ENCODE measurements around the gene LIME1.
A peak's percentile ranks its signal among the peaks of the same experiment; 100 is the strongest.
"Not testable (repeated sequence)": the region's sequence is repeated elsewhere in the genome, so short reads cannot be mapped to it uniquely, and the experiment has no call there.

Gene LIME1

DNA sequence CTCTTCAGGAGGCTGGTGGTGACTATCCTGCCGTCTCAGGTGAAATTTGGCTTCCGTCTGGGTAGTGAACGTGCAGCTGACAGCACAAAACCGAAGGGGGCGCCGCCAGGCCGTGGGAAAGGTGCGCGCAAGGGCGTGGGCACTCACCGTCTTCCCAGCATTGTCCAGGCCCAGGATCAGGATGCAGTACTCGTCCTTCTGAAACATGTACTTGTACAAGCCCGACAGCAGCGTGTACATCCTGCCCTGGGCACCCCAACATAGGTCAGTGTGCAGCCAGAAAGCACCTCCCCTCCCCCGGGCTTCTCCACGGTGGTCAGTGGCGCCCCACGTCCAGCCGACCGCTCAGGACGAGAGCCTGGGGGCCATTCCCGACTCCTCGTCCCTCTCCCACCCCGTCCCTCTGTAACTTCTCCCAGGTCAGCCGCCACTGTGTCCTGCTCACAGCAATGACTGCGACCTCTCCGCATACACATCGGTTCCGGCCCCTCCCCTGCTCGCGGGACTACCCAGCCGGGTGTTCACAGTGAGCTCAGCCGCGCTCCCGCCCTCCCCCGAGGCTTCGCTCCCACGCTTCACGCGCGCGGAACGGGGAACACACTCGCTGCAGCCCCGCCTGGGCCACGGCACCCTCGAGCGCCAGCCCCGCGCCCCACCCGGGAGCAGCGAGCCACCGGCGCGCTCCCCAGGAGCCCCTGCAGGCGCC, 29.5 kb upstream of the LIME1 start:
- DNase-seq = peak; percentile 67
- in situ Hi-C loops (cut with MboI; ENCODE audit: low pct_unique_long_range_greater_than_20kb, low sequenced_read_pairs) = no loop called here

- peak; percentile 90 for DNase-seq
- in situ Hi-C loops (cut with MboI; ENCODE audit: low pct_unique_long_range_greater_than_20kb, low sequenced_read_pairs) = no loop called here
These were observed 28.7 kb upstream of the LIME1 start, which contains the start of the genes ARFRP1 and ZGPAT for GRCh38 chr20:63707558-63708300. Gene ARFRP1, minus strand, starts transcription at chr20:63707976. Its CDS starts 885 bp downstream, at chr20:63707091. Gene ZGPAT, plus strand, starts transcription at chr20:63708039. Its CDS starts 542 bp downstream, at chr20:63708581.

DNA sequence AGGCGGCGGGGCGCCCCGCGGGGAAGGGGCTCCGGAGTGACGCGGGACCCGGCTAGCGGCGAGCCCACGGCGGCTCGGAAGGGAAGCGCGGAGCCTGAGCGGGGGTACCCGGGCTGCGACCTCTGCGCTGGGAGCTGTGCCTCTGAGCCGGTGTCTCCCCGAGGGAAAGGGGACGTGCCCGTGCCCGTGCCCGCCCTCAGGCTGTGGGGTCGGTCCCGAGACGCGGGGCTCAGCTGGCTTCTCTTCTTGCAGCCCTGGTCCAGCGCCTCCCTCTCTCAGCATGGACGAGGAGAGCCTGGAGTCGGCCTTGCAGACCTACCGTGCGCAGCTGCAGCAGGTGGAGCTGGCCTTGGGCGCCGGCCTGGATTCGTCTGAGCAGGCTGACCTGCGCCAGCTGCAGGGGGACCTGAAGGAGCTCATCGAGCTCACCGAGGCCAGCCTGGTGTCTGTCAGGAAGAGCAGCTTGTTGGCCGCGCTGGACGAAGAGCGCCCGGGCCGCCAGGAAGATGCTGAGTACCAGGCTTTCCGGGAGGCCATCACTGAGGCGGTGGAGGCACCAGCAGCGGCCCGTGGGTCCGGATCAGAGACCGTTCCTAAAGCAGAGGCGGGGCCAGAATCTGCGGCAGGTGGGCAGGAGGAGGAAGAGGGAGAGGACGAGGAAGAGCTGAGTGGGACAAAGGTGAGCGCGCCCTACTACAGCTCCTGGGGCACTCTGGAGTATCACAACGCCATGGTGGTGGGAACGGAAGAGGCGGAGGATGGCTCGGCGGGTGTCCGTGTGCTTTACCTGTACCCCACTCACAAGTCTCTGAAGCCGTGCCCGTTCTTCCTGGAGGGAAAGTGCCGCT, 27.9 kb upstream of the LIME1 start:
- DNase-seq = no peak
- in situ Hi-C loops (cut with MboI; ENCODE audit: low pct_unique_long_range_greater_than_20kb, low sequenced_read_pairs) = no loop called here

- in situ Hi-C loops (cut with MboI; ENCODE audit: low pct_unique_long_range_greater_than_20kb, low sequenced_read_pairs) = no loop called here
- no peak for DNase-seq
These were observed 27.3 kb upstream of the LIME1 start for GRCh38 chr20:63709149-63709527.

GRCh38 chr20:63711085-63711645, 25.3 kb upstream of the LIME1 start:
- in situ Hi-C loops (cut with MboI; ENCODE audit: low pct_unique_long_range_greater_than_20kb, low sequenced_read_pairs) = no loop called here
- no peak for DNase-seq

DNA sequence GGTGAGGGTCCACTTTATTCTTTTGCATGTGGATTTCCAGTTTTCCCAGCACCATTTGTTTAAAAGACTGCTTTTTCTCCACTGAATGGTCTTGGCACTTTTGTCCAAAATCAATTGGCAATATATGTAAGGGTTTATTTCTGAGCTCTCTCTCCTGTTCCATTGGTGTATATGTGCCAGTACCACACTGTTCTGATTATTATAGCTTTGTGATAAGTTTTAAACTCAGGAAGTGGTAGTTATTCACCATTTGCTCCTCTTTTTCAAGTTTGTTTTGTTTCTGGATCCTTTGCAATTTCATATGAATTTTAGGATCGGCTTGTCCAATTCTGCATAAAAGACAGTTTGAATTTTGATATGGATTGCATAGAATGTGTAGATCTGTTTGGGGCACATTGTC, 24.3 kb upstream of the LIME1 start:
- in situ Hi-C loops (cut with MboI; ENCODE audit: low pct_unique_long_range_greater_than_20kb, low sequenced_read_pairs) = no loop called here
- no peak for DNase-seq

GRCh38 chr20:63714858-63715257, 21.6 kb upstream of the LIME1 start:
- in situ Hi-C loops (cut with MboI; ENCODE audit: low pct_unique_long_range_greater_than_20kb, low sequenced_read_pairs) = no loop called here
- DNase-seq = no peak

GRCh38 chr20:63718996-63719395, 17.5 kb upstream of the LIME1 start:
- in situ Hi-C loops (cut with MboI; ENCODE audit: low pct_unique_long_range_greater_than_20kb, low sequenced_read_pairs) = no loop called here
- no peak for DNase-seq

- DNase-seq; in situ Hi-C loops (cut with MboI; ENCODE audit: low pct_unique_long_range_greater_than_20kb, low sequenced_read_pairs): not testable (repeated sequence)
These were observed 13.4 kb upstream of the LIME1 start for GRCh38 chr20:63722967-63723622.

- DNase-seq; in situ Hi-C loops (cut with MboI; ENCODE audit: low pct_unique_long_range_greater_than_20kb, low sequenced_read_pairs): not testable (repeated sequence)
These were observed 6.2 kb upstream of the LIME1 start for GRCh38 chr20:63730189-63730733.

DNA sequence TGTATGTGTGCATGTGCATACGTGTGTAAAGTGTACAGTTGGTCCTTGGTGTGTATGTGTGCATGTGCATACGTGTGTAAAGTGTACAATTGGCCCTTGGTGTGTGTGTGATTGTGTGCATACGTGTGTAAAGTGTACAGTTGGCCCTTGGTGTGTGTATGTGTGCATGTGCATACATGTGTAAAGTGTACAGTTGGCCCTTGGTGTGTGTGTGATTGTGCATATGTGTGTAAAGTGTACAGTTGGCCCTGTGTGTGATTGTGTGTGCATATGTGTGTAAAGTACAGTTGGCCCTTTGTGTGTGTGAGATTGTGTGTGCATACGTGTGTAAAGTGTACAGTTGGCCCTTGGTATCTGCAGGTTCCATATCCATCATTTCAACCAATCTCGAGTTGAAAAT, 5.1 kb upstream of the LIME1 start:
- in situ Hi-C loops (cut with MboI; ENCODE audit: low pct_unique_long_range_greater_than_20kb, low sequenced_read_pairs) = no loop called here

GRCh38 chr20:63732118-63733095, 4.1 kb upstream of the LIME1 start:
- DNase-seq = no peak
- in situ Hi-C loops (cut with MboI; ENCODE audit: low pct_unique_long_range_greater_than_20kb, low sequenced_read_pairs) = no loop called here

More for the DNA sequence above, 5.1 kb upstream of the LIME1 start:
- DNase-seq = no peak

GRCh38 chr20:63733117-63733516, 3.3 kb upstream of the LIME1 start:
- no peak for DNase-seq
- in situ Hi-C loops (cut with MboI; ENCODE audit: low pct_unique_long_range_greater_than_20kb, low sequenced_read_pairs) = no loop called here

GRCh38 chr20:63733579-63734081, 2.8 kb upstream of the LIME1 start:
- in situ Hi-C loops (cut with MboI; ENCODE audit: low pct_unique_long_range_greater_than_20kb, low sequenced_read_pairs) = no loop called here
- DNase-seq = no peak

- in situ Hi-C loops (cut with MboI; ENCODE audit: low pct_unique_long_range_greater_than_20kb, low sequenced_read_pairs) = no loop called here
- DNase-seq = no peak
These were observed 2.1 kb upstream of the LIME1 start for GRCh38 chr20:63734111-63734945.

Measured in KBM-7 (cell line).